Activated CD4-positive, alpha-beta T cell treated with anti-CD3 and anti-CD28 coated beads, Interleukin-2, amount 50 U/mL, for 1 hour (primary cell): ENCODE results near the gene SYNGR4.
A peak's percentile ranks its signal among the peaks of the same experiment; 100 is the strongest.
"Not testable (repeated sequence)": the region's sequence is repeated elsewhere in the genome, so short reads cannot be mapped to it uniquely, and the experiment has no call there.

Experiments
- DNase-seq: peaks from one replicate; pipeline ENCODE4 v3.0.0-alpha.2; 2020

Gene SYNGR4

DNA sequence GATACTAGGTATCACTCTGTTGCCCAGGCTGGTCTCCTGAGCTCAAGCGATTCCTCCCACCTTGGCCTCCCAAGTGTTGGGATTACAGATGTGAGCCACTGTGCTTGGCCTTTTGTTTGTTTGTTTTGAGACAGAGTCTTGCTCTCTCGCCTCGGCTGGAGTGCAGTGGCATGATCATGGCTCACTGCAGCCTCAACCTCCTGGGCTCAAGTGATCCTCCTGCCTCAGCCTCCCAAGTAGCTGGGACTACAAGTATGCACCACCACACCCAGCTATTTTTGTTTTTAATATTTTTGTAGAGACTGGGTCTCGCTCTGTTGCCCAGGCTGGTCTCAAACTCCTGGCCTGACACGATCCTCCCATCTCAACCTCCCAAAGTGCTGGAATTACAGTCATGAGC is 7.6 kb downstream of the SYNGR4 start:
- not testable (repeated sequence) for DNase-seq

DNA sequence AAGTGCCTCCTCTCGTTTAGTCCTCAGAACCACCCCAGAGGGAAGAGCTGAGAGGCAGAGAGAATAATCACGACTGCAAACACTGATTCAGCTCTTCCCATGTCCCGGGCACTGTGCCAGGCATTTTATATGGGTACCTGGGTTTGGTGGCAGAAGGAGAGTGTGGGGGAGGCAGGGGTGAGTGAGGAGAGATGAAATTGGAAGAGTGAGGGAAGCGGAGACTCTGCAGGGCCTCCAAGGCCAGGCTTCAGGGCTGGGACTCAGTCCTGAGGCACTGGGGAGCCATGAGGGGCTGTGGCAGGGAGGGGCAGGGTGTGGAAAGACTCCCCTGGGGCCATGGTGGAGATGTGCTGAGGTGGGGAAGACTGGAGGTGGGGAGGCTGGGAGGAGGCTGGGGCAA is 8.7 kb downstream of the SYNGR4 start:
- no peak for DNase-seq

DNA sequence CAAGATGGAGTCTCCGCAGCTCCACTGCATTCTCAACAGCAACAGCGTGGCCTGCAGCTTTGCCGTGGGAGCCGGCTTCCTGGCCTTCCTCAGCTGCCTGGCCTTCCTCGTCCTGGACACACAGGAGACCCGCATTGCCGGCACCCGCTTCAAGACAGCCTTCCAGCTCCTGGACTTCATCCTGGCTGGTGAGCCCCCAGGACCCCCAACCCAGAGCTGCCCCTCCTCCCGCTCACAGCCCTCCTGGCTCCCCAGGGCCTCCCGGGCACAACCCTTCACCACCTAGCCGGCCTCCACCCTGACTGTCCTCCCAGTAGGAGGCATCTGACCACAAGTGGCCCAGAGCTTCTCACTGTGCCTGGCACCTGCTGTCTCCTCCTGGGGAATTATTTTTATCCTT is 9.4 kb downstream of the SYNGR4 start:
- DNase-seq: no peak

DNA sequence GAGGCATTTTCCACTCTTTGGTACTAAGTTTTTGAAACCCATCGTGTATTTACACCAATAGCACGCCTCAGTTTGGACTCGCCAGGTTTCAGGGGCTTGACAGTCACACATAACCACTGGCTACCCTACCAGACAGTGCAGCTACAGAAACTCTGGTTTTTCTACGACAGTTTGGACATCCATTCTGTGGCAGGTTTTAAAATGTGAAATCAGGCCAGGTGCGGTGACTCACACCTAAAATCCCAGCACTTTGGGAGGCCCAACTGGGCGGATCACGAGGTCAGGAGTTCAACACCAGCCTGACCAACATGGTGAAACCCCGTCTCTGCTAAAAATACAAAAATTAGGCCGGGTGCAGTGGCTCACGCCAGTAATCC is 14.0 kb downstream of the SYNGR4 start:
- no peak for DNase-seq

DNA sequence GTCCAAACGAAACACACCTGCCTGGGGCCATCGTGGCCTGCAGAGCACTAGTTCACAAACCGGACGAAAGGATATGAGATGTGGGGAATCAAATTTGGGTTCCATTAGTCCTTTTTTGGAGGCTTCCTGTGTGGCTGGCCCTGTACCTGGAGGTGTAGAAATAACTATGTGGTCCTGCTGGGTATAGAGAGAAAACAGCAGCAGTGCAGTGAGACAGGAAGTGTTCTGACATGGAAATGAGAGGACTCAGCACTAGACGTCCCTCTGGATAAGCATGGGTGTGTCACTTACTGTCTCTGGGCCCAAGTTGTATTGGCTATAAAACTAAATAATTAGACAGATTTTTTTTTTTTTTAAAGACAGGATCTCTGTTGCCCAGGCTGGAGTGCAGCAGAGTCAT is 14.9 kb downstream of the SYNGR4 start:
- DNase-seq: no peak

DNA sequence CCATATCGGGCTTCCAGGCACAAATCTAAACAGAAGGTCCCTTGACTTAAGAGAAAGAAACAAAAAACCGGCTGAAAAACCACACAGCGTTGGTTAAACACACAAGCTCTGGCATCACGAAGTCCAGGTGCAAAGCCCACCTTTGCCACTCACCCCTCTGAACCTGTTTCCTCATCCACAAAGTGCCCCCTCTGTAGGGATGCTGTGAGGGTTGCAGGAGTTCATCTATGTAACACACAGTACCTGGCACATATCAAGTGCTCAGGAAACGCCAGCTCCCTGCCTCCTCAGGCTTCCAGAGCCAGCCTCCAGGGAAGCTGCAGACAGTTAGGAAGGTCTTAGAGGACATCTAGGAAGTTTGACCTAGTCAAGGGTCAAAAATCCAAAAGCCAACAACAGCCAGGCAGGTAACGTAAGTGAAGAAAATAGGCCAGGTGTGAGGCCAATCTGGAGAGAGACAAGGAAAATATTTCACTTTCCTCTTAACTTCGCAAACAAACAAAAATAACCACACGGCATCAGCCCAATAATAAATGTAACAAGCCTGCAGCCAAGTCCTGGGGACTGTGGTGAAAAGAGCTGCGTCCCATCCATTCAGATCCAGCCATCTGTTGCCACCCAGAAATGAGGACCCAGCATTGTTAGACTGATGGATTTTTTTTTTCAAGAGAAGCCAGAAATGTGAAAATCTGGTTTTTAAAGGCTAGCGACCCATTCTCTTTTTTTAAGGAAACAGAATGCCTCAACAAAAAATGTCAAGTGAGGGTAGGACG is 17.2 kb downstream of the SYNGR4 start:
- no peak for DNase-seq

DNA sequence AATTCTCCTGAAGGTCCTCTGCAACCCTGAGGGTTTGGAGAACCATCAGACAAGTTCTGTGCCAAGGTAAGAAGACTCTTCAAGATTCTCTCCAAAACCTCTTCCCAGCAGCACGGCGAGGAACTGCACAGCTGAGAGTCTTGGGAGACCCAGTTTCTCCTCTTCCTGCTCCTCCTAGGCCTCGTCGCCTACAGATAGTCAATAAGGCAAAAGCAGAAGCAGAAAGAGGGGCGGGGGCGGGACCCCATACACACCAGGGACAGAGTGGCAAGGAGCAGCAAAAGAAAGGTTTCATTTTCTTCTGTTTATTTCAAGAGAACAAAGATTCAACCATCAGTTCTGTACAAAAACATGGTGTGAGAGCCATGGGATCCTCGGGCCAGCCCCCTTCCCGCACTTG is 18.1 kb downstream of the SYNGR4 start:
- no peak for DNase-seq

DNA sequence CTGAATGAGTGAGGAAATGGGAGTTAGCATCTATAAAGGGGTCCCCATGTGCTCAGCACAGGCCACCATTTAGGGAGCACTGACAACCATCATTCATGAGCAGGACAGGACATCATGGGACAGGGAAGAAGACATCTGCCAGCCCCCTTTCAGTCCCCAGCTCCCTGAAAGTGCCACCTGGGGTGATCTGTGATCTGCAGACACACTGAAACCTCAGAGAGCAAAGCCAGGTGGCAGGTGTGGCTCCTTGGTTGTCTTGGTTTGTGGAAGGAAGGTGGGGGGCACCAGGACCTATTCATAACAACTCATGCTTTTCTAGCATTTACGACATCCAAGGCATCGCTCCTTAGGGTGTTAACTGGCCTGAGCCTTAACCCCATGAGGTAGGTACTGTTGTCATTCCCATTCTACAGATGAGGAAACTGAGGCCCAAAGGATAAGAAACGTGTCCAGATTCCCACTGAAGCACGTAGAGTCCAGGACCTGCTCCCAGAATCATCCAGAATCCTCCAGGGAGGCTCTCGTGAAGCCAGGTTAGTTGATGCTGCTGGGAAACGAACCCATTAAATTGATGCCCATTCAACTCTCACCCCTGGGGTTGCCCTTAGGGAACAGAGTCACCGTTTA is 21.4 kb downstream of the SYNGR4 start:
- no peak for DNase-seq

DNA sequence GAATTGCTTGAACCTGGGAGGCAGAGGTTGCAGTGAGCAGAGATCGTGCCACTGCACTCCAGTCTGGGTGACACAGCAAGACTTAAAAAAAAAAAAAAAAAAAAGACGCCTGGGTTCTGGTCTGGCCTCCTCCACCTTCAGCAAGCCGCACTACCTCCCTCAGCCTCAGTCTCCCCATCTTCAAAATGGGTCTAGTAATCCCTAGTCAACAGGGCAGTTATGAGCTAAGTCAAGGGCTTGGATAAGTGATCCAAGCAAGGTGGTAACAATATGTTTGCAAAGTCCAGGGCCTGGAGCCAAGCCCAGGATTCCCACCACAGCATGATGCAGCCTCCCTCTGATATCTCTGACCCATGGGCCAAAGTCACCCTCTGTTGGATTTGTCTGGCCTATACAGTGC is 22.8 kb downstream of the SYNGR4 start:
- no peak for DNase-seq

DNA sequence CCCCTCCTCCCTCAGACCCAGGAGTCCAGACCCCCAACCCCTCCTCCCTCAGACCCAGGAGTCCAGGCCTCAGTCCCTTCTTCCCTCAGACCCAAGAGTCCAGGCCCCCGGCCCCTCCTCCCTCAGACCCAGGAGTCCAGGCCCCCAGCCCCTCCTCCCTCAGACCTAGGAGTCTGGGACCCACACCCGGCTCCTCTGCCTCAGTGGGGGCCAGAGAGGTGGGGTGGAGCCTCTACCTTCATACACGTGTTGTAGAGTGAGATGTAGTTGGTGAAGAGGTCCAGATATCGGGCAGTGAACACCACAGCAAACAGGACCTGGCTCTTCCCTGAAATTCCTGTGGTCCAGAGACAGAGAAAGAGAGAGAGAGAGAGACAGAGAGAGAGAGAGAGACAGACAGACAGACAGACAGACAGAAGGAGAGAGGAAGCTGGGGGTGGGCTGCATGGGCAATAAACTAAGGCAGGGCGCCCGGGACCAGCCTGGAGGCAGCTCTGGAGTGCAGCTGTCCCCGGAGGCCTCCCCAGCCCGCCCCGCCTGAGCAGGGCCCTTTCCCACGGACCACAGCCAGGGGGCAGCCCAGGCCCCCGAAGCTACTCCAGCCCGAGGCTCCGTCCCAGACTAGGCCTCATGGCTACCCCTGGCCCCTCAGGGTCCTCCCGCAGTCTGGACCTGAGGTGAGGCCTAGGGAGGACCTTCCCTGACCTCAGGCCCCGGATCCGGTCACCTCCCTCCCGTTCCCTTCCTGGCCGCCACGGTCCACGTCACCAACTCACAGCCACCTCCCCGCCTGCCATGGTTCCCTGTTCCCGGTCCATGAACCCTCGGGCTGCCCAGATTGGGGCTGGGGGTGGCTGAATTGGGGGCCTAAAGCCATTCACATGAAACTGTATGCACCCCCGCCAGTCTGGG is 26.3 kb downstream of the SYNGR4 start:
- DNase-seq: peak; percentile 62

DNA sequence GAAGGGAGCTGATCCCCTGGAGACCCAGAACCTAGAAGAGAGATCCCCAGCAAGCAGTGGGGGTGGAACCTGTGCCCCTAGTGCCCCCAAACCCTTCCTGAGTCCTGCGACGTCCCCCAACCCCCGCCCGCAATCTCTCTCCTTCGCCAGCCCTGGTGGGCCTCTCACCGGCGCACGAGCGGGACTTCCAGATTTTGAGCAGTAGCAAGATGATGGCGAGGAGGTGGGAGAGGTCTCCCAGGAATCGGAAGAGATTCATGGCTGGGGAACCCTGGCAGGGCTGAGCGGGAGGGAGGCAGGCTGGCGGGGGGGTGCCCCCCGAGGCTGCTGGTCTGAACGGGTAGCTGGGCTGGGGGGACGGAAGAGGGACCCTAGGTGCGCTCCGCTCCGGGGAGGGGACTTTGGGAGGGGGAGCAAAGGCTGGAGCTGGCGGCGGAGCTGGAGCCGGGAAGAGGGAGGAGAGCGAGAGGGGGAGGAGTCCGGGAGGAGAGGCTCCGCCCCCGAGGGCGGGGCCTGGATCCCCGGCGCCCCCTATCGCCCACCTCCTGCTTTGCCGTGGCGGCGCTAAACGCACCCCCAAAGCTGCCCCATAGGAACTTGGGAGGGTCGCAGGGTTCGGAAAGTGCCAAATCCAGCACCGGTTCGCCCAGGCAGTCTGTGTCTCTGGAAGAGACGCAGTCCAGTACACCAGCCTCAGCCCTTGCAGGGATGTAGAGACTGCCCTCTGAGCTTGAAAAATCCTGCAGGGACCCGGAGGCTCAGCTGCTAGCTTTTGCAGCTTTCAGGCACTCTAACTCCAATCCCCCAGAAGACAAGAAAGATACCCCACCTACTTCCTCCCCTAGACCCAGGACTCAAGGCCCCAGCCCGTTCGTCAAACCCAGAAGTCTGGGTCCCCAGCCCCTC is 27.2 kb downstream of the SYNGR4 start, which contains the start of gene KDELR1:
KDELR1 (minus strand) TSS at position 452 of the 906 bp plus-strand sequence; CDS start at position 259, 193 bp downstream.
- DNase-seq: peak; percentile 70

DNA sequence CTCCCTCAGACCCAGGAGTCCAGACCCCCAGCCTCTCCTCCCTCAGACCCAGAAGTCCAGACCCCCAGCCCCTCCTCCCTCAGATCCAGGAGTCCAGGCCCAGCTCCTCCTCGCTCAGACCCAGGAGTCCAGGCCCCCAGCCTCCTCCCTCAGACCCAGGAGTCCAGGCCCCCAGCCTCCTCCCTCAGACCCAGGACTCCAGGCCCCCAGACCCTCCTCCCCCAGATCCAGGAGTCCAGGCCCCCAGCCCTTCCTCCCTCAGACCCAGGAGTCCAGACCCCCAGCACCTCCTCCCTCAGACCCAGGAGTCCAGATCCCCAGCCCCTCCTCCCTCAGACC is 27.8 kb downstream of the SYNGR4 start:
- DNase-seq: not testable (repeated sequence)

DNA sequence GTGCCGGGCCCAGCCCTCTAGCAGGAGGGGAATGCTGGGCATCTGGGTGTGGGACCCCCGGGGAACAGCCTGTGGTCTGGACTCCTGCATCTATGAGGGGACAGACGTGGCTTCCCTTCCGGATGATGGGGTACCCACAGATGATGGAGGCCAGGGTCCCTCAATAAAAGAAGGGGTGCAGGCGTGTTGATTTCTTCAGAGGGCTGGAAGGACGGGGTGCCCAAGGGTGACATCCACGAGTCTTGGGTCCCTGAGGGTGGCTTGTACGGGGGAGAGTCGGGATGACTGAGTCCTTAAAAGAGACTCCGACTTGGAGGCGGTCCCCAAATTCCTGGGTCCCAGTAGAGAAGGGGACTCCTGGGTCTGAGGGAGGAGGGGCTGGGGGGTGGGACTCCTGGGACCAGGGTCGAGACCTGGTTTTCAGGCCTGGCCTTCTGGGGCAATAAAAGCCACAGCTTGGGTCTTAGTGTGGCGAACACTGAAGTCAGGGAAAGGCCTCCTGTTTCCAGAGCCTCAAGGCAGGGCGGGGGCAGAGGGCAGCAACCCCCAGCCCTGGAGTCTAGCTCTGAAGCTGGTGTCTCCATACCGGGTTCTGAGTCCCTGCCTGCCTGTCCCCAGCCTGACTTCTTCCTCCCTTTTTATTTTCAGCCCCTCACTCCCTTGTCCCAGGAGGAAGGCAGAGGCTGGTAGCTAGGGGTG is 28.8 kb downstream of the SYNGR4 start:
- DNase-seq: no peak

DNA sequence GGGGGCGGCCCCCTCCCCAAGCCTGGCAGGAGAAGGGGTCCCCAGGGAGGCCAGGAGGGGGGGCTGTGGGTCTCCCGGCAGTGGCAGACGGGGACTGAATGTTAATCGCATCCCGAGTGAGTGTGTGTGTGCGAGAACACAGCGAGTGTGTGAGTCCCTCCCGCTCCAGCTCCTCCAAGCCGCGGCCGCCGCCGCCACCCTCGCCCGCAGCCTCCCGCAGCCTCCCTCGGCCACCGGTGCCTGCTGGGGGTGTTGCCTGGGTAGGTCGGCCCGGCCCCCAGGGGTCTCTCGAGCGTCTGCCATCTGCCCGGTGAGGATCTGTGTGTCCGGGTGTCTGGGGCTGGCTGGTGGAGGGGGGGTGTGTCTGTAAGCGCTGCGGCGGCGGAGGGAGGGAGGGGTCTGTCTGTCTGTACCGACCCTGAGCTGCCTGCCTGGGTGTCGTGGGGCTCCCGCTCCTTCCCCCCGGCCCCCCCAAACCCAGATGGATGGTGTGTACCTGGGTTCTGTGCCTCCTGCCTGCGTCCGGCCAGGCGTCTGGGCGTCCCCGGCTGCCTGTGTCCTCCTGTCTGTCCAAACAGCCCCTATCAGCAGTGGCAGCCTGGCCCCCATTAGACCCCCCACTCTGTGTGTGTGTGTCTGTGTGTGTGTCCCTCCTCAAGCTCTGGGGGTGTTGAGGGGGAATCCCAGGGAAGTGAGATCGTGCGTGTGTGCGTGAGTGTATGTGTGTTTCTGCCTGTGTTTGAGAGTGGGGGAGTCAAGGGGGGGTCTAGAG is 29.6 kb downstream of the SYNGR4 start, which contains the start of gene GRIN2D:
GRIN2D (plus strand) TSS at position 110 of the 772 bp plus-strand sequence. CDS start 4,725 bp downstream, outside the sequence.
- DNase-seq: peak; percentile 31

DNA sequence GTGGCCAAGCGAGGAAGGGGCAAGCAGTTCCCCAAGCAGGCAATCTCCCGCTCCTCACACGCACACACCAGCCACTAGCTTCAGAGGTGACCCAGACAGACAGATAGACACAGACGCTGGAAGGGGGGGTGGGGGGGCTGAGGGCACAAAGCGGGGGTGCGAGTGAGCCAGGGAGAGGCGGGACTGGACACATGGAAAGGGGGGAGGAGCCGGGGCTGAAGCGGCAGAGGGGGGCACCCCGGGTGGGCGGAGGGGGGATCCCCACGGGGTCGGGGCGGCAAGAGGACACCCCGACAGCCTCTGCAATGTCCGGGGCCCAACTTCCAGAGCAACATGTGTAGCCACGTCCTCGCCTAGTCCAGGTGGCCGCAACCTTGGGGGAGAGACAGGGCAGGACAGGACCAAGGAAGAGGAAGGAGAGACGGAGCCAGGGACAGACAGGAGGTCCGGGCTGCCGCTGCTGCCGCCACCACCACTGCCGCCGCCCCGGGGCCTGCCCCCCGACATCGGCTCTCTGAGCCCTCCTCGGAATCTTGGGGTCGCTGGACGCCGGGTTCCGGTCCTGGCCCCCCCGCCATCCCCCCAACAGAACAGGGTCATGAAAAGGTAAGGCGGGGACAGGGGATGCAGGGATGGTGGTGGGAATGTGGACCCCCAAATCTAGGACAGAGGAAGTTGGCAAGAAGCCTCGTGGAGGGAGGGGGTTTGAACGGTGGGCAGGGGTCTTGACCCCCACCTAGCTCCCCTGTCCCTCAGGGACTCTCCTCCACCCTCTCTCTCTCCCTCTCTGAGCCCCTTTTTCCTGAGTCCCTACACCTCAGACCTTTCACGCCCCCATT is 30.4 kb downstream of the SYNGR4 start:
- DNase-seq: no peak

DNA sequence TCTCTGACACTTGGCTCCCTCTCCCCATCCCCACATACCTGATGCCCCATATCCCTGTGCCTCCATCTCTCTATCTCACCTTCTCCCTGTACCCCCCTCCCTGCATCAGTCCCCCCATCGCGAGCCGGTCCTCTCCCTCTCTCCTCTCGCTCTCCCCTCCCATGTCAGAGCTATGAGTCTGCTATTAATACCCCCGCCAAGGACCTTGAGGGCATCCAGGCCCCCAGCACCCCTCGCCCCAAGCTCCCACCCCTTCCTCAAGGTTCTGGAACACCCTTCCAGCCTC is 30.9 kb downstream of the SYNGR4 start:
- DNase-seq: no peak

DNA sequence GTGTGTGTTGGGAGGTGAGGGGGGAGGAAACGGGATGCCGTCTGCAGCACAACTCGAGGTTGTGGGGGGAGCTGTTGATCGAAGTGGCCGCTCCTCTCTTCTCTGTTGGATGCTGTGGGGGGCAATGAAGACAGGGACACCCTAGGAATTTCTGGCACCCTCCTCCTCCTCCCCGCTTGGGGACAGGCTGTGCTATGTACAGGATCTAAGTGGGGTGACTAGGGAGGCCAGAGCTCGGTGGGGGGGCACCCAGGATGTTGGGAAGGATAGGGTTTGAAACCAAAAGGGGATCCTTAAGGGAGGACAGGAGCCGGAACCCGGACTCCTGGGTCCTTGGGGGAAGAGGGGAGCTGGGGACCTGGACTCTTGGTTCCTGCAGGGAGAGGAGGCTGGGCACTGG is 31.3 kb downstream of the SYNGR4 start:
- DNase-seq: no peak

DNA sequence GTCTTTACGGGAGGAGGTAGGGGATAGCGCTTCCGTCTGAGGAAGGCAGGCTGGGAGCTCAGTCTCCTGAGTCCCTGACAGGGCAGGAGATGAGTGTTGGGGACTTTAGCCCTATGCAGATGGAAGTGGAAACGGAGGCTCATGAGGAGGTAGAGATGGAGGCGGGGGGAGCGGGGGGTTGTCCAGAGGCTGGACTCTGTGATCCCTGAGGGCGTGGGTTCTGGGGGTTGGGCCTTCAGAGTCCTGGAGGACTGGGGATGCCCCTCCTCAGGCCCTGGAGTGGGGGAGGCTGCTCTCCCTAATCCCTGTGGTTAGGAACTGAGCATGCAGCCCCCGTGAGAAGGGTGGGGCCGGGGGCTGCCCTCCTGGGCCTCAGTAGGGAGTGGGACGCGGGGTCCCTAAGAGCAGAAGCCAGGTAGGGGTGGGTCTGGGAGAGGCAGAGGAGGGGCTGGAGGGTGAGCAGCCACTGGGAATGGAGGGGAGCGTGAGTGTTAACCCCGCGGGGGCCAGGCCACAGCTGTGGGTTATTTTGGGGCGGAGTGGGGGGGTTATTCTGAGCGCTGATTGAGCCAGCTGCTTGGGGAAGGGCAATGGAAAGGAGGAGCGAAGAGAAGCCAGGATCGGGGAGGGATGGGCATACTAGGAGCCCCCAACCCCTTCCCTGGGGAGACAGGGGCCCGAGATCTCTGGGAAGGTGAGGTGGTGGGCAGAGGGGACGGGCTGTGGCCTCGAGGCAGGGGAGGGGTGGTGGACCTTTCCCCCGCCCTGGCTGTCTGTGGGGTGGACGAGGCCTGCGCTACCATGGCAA is 32.1 kb downstream of the SYNGR4 start:
- no peak for DNase-seq

DNA sequence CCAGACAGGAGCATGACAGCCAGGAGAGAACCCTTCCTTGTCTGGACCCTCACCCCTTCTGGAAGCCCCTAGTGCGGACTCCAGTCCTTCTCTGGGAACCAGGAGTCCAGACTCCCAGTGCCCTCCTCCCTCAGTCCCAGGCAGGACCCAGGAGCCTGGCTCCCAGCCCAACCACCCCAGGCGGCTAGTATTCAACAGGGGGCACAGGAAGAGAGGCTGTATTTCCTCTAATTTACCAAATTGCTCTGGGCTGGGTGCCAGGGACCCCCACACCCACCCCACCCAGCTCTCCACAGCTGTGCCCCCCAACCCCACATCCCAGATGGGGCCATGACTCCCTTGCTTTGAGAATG is 32.6 kb downstream of the SYNGR4 start:
- DNase-seq: no peak
